Measurements from ENCODE around the gene C20orf204. TPM values are rescaled to one million over a fixed set of nuclear protein-coding genes. Genes with fewer than 3 reads are reported as not detected.
"Not testable (repeated sequence)": the region's sequence is repeated elsewhere in the genome, so short reads cannot be mapped to it uniquely, and the experiment has no call there.

The C20orf204 gene
- total RNA-seq (2014; rRNA removed; shearing (Covaris generic); ENCODE audit: low replicate concordance), result 1.6 TPM in 1 of 2 replicates, not detected in the other

- in situ Hi-C loops (cut with HindIII; ENCODE audit: low pct_unique_long_range_greater_than_20kb, low sequenced_read_pairs), result no loop called here
- no peak for DNase-seq (ENCODE audit: low read depth)
These were observed at the start of gene C20orf204 for GRCh38 chr20:64035933-64036345. C20orf204 (plus strand) TSS chr20:64036182; CDS start chr20:64036324, 142 bp downstream.

- in situ Hi-C loops (cut with HindIII; ENCODE audit: low pct_unique_long_range_greater_than_20kb, low sequenced_read_pairs), result no loop called here
- DNase-seq (ENCODE audit: low read depth), result no peak
These were observed 35.1 kb upstream of the C20orf204 start for GRCh38 chr20:64000906-64001305.

- in situ Hi-C loops (cut with HindIII; ENCODE audit: low pct_unique_long_range_greater_than_20kb, low sequenced_read_pairs), result no loop called here
- peak; percentile 75 for DNase-seq (ENCODE audit: low read depth)
These were observed 34.4 kb upstream of the C20orf204 start for GRCh38 chr20:64001607-64002011.

- DNase-seq (ENCODE audit: low read depth), result peak; percentile 78
- in situ Hi-C loops (cut with HindIII; ENCODE audit: low pct_unique_long_range_greater_than_20kb, low sequenced_read_pairs), result no loop called here
These were observed 31.8 kb upstream of the C20orf204 start for GRCh38 chr20:64003960-64004725.

GRCh38 chr20:64005394-64005793, 30.6 kb upstream of the C20orf204 start:
- no peak for DNase-seq (ENCODE audit: low read depth)
- in situ Hi-C loops (cut with HindIII; ENCODE audit: low pct_unique_long_range_greater_than_20kb, low sequenced_read_pairs), result no loop called here

GRCh38 chr20:64006490-64006889, 29.5 kb upstream of the C20orf204 start:
- in situ Hi-C loops (cut with HindIII; ENCODE audit: low pct_unique_long_range_greater_than_20kb, low sequenced_read_pairs), result no loop called here
- no peak for DNase-seq (ENCODE audit: low read depth)

GRCh38 chr20:64006902-64007301, 29.1 kb upstream of the C20orf204 start:
- in situ Hi-C loops (cut with HindIII; ENCODE audit: low pct_unique_long_range_greater_than_20kb, low sequenced_read_pairs), result no loop called here
- no peak for DNase-seq (ENCODE audit: low read depth)

- in situ Hi-C loops (cut with HindIII; ENCODE audit: low pct_unique_long_range_greater_than_20kb, low sequenced_read_pairs), result no loop called here
- no peak for DNase-seq (ENCODE audit: low read depth)
These were observed 26.1 kb upstream of the C20orf204 start for GRCh38 chr20:64009811-64010387.

GRCh38 chr20:64010711-64011237, 25.2 kb upstream of the C20orf204 start:
- peak; percentile 14 for DNase-seq (ENCODE audit: low read depth)
- in situ Hi-C loops (cut with HindIII; ENCODE audit: low pct_unique_long_range_greater_than_20kb, low sequenced_read_pairs), result no loop called here

- DNase-seq (ENCODE audit: low read depth), result no peak
- in situ Hi-C loops (cut with HindIII; ENCODE audit: low pct_unique_long_range_greater_than_20kb, low sequenced_read_pairs), result no loop called here
These were observed 24.6 kb upstream of the C20orf204 start for GRCh38 chr20:64011366-64011779.

GRCh38 chr20:64012385-64013154, 23.4 kb upstream of the C20orf204 start:
- DNase-seq (ENCODE audit: low read depth); in situ Hi-C loops (cut with HindIII; ENCODE audit: low pct_unique_long_range_greater_than_20kb, low sequenced_read_pairs): not testable (repeated sequence)

GRCh38 chr20:64015635-64016034, 20.3 kb upstream of the C20orf204 start:
- DNase-seq (ENCODE audit: low read depth), result no peak
- in situ Hi-C loops (cut with HindIII; ENCODE audit: low pct_unique_long_range_greater_than_20kb, low sequenced_read_pairs), result no loop called here

- in situ Hi-C loops (cut with HindIII; ENCODE audit: low pct_unique_long_range_greater_than_20kb, low sequenced_read_pairs), result no loop called here
- DNase-seq (ENCODE audit: low read depth), result no peak
These were observed 14.6 kb upstream of the C20orf204 start for GRCh38 chr20:64021124-64021975.

GRCh38 chr20:64022671-64023360, 13.2 kb upstream of the C20orf204 start:
- DNase-seq (ENCODE audit: low read depth), result no peak
- in situ Hi-C loops (cut with HindIII; ENCODE audit: low pct_unique_long_range_greater_than_20kb, low sequenced_read_pairs), result no loop called here

GRCh38 chr20:64023361-64024140, 12.4 kb upstream of the C20orf204 start:
- in situ Hi-C loops (cut with HindIII; ENCODE audit: low pct_unique_long_range_greater_than_20kb, low sequenced_read_pairs), result no loop called here
- DNase-seq (ENCODE audit: low read depth), result no peak

- in situ Hi-C loops (cut with HindIII; ENCODE audit: low pct_unique_long_range_greater_than_20kb, low sequenced_read_pairs), result no loop called here
- no peak for DNase-seq (ENCODE audit: low read depth)
These were observed 11.6 kb upstream of the C20orf204 start for GRCh38 chr20:64024141-64024990.

Data from Caki2 (cell line).